Stimulated activated naive B cell treated with anti-CD40 and anti-IgM and Interleukin-4, amounts not matched to agents 10 μg/mL and 1 μg/mL and 100 μg/mL, for 72 hours (primary cell): ENCODE measurements around the gene NEU3.
A peak's percentile ranks its signal among the peaks of the same experiment; 100 is the strongest.
"Not testable (repeated sequence)": the region's sequence is repeated elsewhere in the genome, so short reads cannot be mapped to it uniquely, and the experiment has no call there.

Experiments used
- ATAC-seq, 2 donors: fragments of 150-1000 bp; cut with Tn5 transposase; replicated peaks; 2 replicates each; pipeline ENCODE4 v1.10.0; 2021; ENCODE audit warnings: moderate library complexity in 1 of 2
- DNase-seq: peaks from one replicate; pipeline ENCODE4 v3.0.0; 2021
- H3K27ac Mint-ChIP-seq: one replicate; pipeline ENCODE4 v1.8.0; 2022; ENCODE audit warnings: mild to moderate bottlenecking, mixed read lengths
- H3K27me3 Mint-ChIP-seq, 2 donors: one replicate each; pipeline ENCODE4 v1.8.0; 2022; ENCODE audit warnings: mixed read lengths in 2 of 2
- H3K36me3 Mint-ChIP-seq, 2 donors: one replicate each; pipeline ENCODE4 v1.8.0; 2022; ENCODE audit warnings: mixed read lengths in 2 of 2, mild to moderate bottlenecking in 1 of 2
- H3K4me1 Mint-ChIP-seq, 2 donors: one replicate each; pipeline ENCODE4 v1.8.0; 2022; ENCODE audit warnings: mixed read lengths in 2 of 2, mild to moderate bottlenecking in 1 of 2
- H3K4me3 Mint-ChIP-seq, 2 donors: one replicate each; pipeline ENCODE4 v1.8.0; 2022; ENCODE audit warnings: mild to moderate bottlenecking in 2 of 2, mixed read lengths in 2 of 2, moderate library complexity in 1 of 2
- H3K9me3 Mint-ChIP-seq, 2 donors: one replicate each; pipeline ENCODE4 v1.8.0; 2022; ENCODE audit warnings: mixed read lengths in 2 of 2, mild to moderate bottlenecking in 1 of 2

NEU3 gene

DNA sequence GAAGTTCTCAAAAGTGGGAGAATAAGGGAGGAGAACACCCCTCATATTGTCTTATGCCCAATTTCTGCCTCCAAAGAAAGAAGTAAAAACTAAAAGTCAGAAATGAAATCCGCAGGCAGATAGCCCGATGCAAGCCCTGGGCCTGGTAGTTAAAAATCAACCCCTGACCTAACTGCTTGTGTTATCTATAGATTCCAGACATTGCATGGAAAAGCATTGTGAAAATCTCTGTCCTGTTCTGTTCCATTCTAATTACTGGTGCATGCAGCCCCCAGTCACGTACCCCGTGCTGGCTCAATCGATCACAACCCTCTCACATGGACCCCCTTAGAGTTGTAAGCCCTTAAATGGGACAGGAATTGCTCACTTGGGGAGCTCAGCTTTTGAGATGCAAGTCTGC, 57.9 kb downstream of the NEU3 start:
- peaks cover 35 to 37% of the 10 kb centered on the region in 2 donors for H3K4me1 Mint-ChIP-seq
- not testable (repeated sequence) for H3K4me3 Mint-ChIP-seq, H3K27me3 Mint-ChIP-seq, ATAC-seq, H3K9me3 Mint-ChIP-seq, H3K27ac Mint-ChIP-seq, H3K36me3 Mint-ChIP-seq, DNase-seq

DNA sequence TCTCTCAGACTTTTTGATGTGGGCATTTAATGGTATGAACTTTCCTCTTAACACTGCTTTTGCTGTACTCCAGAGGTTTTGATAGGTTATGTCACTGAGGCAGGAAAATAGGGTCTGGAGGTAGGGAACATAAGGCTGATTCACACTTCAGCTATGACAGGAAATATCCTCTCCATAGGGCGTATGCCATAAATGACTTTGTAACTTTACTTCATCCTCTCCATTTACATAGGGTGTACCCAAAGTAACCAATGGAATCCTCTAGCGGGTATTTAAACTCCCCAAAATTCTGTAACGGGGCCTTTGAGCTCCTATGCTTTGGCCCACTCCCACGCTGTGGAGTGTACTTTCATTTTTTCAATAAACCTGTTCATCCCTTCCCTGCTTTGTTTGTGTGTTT, 58.5 kb downstream of the NEU3 start:
- Mint-ChIP-seq H3K4me3 (no peak overlapping the region), H3K9me3 (peaks cover 6 to 7% of the 10 kb centered on the region in 2 donors), H3K36me3 (peaks cover 0 to 8% of the 10 kb centered on the region in 2 donors), H3K4me1 (peaks cover 36 to 37% of the 10 kb centered on the region in 2 donors), H3K27ac (no peak overlapping the region), H3K27me3 (no peaks in the 10 kb centered on the region)
- ATAC-seq (no peak), DNase-seq (no peak)

DNA sequence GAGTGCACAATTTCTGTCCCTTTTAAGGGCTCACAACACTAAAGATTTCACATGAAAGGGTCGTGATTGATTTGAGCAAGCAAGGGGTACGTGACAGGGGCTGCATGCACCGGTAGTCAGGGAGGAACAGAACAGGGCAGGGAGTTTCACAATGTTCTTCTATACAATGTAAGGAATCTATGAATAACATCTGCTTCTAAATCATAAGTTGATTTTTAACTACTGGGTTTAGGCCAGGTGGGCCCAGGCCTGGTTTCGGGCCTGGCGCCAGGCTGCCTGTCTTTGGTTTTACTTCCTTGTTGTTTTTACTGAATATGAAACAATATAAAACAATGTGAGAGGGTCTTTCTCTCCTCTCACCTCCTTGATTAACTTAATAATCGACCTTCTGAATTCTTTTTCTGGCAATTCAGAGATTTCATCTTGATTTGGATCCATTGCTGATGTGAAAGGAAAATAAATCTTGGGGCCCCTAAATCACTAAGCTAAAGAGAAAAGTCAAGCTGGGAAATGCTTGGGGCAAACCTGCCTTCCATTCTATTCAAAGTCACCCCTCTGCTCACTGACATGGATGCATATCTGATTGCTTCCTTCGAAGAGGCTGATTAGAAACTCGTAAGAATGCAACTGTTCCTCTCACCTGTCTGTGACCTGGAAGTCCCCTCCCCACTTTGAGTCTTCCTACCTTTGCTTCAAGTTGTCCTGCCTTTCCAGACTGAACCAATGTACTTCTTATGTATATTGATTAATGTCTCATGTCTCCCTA, 61.0 kb downstream of the NEU3 start:
- H3K9me3 Mint-ChIP-seq, result peaks cover 11 to 13% of the 10 kb centered on the region in 2 donors
- DNase-seq (peak; percentile 57), ATAC-seq (peak; percentile 70 to 75)
- not testable (repeated sequence) for H3K27me3 Mint-ChIP-seq
- peak overlapping the region; percentile 55 to 70 for H3K4me3 Mint-ChIP-seq
- H3K27ac Mint-ChIP-seq, result peak overlapping the region; percentile 94
- peaks cover 4 to 24% of the 10 kb centered on the region in 2 donors for H3K36me3 Mint-ChIP-seq
- H3K4me1 Mint-ChIP-seq, result peaks cover 31 to 37% of the 10 kb centered on the region in 2 donors

- DNase-seq (no peak), ATAC-seq (peak; percentile 30 to 40)
- Mint-ChIP-seq H3K36me3 (peaks cover 4 to 24% of the 10 kb centered on the region in 2 donors), H3K27me3 (no peaks in the 10 kb centered on the region), H3K4me3 (peak overlapping the region; percentile 17 to 46), H3K27ac (peak overlapping the region; percentile 94), H3K9me3 (peaks cover 11 to 13% of the 10 kb centered on the region in 2 donors), H3K4me1 (peaks cover 31 to 37% of the 10 kb centered on the region in 2 donors)
Observed at GRCh38 chr11:75050516-75050915, 61.8 kb downstream of the NEU3 start.

DNA sequence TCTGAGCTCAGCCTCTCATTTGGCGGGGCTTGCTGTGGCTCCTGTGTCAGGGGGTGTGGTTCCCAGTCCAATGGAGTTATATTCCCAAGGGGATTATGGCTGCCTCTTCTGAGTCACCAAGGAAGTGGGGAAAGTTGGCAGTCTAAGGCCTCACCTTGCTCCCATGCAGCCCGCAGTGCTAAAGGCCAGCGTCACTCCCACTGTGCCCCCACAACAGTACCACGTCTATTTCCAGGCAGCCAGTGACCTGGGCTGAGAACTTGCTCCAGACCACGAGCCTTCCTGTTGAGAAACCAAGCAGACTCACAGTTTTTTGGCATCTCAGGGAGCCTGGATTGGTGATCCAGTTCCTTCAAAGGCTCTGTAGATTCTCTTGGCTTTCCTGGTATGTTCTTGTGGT, 62.3 kb downstream of the NEU3 start:
- peak; percentile 60 to 79 for ATAC-seq
- peak; percentile 31 for DNase-seq
- peaks cover 31 to 37% of the 10 kb centered on the region in 2 donors for H3K4me1 Mint-ChIP-seq
- peaks cover 4 to 24% of the 10 kb centered on the region in 2 donors for H3K36me3 Mint-ChIP-seq
- no peaks in the 10 kb centered on the region for H3K27me3 Mint-ChIP-seq
- H3K9me3 Mint-ChIP-seq, result peaks cover 11 to 13% of the 10 kb centered on the region in 2 donors
- peak overlapping the region; percentile 94 for H3K27ac Mint-ChIP-seq
- H3K4me3 Mint-ChIP-seq, result peak overlapping the region in 1 of 2 donors; percentile 17

DNA sequence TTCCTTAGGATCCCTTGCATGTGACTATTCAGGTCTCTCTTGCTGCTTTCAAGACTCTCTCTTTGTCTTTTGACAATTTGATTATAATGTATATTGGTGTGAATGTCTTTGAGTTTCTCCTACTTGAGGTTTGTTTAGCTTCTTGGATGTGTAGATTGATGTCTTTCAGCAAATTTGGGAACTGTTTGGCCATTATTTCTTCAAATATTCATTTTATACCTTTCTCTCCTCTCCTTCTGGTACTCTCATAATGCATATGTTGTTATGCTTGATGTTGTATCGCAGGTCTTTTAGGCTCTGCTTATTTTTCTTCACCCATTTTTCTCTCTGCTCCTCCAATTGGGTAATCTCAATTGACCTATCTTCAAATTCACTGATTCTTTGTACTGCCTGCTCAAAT, 63.7 kb downstream of the NEU3 start:
- DNase-seq, result no peak
- H3K4me1 Mint-ChIP-seq, result peaks cover 29 to 37% of the 10 kb centered on the region in 2 donors
- ATAC-seq, result no peak
- peaks cover 4 to 24% of the 10 kb centered on the region in 2 donors for H3K36me3 Mint-ChIP-seq
- peaks cover 11 to 13% of the 10 kb centered on the region in 2 donors for H3K9me3 Mint-ChIP-seq
- no peak overlapping the region for H3K27ac Mint-ChIP-seq
- no peak overlapping the region for H3K4me3 Mint-ChIP-seq
- no peaks in the 10 kb centered on the region for H3K27me3 Mint-ChIP-seq

DNA sequence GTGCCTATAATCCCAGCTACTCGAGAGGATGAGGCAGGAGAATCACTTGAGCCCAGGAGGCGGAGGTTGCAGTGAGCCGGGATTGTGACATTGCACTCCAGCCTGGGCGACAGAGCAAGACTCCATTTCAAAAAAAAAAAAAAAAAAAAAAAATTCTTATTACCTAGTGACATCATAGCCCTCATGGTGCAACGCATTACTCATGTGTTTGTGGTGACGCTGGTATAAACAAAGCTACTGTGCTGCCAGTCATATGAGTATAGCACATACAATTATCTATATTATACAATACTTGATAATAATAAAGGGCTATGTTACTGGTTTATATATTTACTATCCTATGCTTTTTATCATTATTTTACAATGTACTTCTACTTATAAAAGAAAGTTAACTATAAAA, 66.8 kb downstream of the NEU3 start:
- H3K36me3 Mint-ChIP-seq, result peaks cover 4 to 19% of the 10 kb centered on the region in 2 donors
- peaks cover 6 to 9% of the 10 kb centered on the region in 2 donors for H3K9me3 Mint-ChIP-seq
- no peak overlapping the region for H3K27ac Mint-ChIP-seq
- DNase-seq (no peak), ATAC-seq (no peak)
- H3K27me3 Mint-ChIP-seq, result peaks cover 13 to 14% of the 10 kb centered on the region in 2 donors
- peaks cover 10 to 11% of the 10 kb centered on the region in 2 donors for H3K4me1 Mint-ChIP-seq
- no peak overlapping the region for H3K4me3 Mint-ChIP-seq

DNA sequence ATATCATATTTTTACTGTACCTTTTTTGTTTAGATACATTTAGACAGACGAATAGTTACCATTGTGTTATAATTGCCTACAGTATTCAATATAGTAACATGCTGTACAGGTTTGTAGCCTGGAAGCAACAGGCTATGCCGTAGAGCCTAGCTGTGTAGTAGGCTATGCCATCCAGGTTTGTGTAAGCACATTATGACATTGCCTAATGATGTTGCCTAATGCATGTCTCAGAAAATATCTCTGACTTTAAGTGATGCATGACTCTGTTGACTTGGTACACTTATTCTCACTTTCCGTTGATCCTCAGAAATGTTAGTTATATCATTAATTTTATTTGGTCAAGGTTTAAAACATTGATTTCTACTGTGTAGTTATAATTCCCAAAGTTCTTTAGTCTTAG, 68.1 kb downstream of the NEU3 start:
- DNase-seq, result no peak
- Mint-ChIP-seq H3K27me3 (peaks cover 13 to 16% of the 10 kb centered on the region in 2 donors), H3K4me1 (no peaks in the 10 kb centered on the region), H3K36me3 (peaks cover 4 to 16% of the 10 kb centered on the region in 2 donors), H3K9me3 (peaks cover 3 to 7% of the 10 kb centered on the region in 2 donors), H3K27ac (no peak overlapping the region), H3K4me3 (no peak overlapping the region)
- no peak for ATAC-seq

- Mint-ChIP-seq H3K9me3 (no peaks in the 10 kb centered on the region), H3K36me3 (peaks cover 0 to under 1% of the 10 kb centered on the region in 2 donors), H3K4me1 (no peaks in the 10 kb centered on the region), H3K27me3 (peaks cover 13 to 25% of the 10 kb centered on the region in 2 donors), H3K4me3 (no peak overlapping the region), H3K27ac (no peak overlapping the region)
- ATAC-seq (no peak), DNase-seq (no peak)
Observed at GRCh38 chr11:75059299-75059698, 70.6 kb downstream of the NEU3 start.

- H3K27me3 Mint-ChIP-seq, result peaks cover 20 to 31% of the 10 kb centered on the region in 2 donors
- ATAC-seq, result no peak
Observed at GRCh38 chr11:75063741-75064314, 75.1 kb downstream of the NEU3 start.

GRCh38 chr11:75066061-75066460, 77.3 kb downstream of the NEU3 start:
- no peak overlapping the region for H3K27ac Mint-ChIP-seq
- ATAC-seq (no peak), DNase-seq (no peak)
- H3K4me1 Mint-ChIP-seq, result no peaks in the 10 kb centered on the region
- peaks cover 0 to 3% of the 10 kb centered on the region in 2 donors for H3K9me3 Mint-ChIP-seq
- H3K27me3 Mint-ChIP-seq, result peaks cover 18 to 32% of the 10 kb centered on the region in 2 donors
- H3K4me3 Mint-ChIP-seq, result no peak overlapping the region
- H3K36me3 Mint-ChIP-seq, result no peaks in the 10 kb centered on the region

More at GRCh38 chr11:75063741-75064314, 75.1 kb downstream of the NEU3 start:
- peaks cover 0 to 3% of the 10 kb centered on the region in 2 donors for H3K9me3 Mint-ChIP-seq
- H3K4me3 Mint-ChIP-seq, result no peak overlapping the region
- H3K36me3 Mint-ChIP-seq, result no peaks in the 10 kb centered on the region
- H3K27ac Mint-ChIP-seq, result no peak overlapping the region
- no peaks in the 10 kb centered on the region for H3K4me1 Mint-ChIP-seq
- no peak for DNase-seq
